GM12891 (cell line): Measurements from ENCODE around the gene PRR36.

Source experiments
- DNase-seq: peaks from one replicate; pipeline ENCODE4 v3.0.0; 2011; ENCODE audit warnings: low spot score; ENCODE audit not compliant: insufficient read length
- FAIRE-seq: peaks from 2 replicates; lab custom pipeline; 2011; peaks lifted over from hg19 to GRCh38; lab: Jason Lieb, UNC
- PAX5 ChIP-seq: IDR thresholded peaks from 2 replicates; pipeline ENCODE4 v1.6.1; 2011; ENCODE audit warnings: low read length, moderate library complexity, mild to moderate bottlenecking; ENCODE audit not compliant: insufficient read depth, severe bottlenecking
- POLR2A ChIP-seq: IDR thresholded peaks from 2 replicates; pipeline ENCODE4 v1.6.1; 2011; ENCODE audit warnings: low read depth, low read length, control low read depth
- POLR2AphosphoS5 ChIP-seq: IDR thresholded peaks from 2 replicates; pipeline ENCODE4 v1.6.1; 2011; ENCODE audit warnings: low read depth, low read length, control low read depth
- POU2F2 ChIP-seq: IDR thresholded peaks from 2 replicates; pipeline ENCODE4 v1.6.1; 2011; ENCODE audit warnings: low read depth, mild to moderate bottlenecking, control low read depth, low read length, moderate library complexity
- SPI1 ChIP-seq: IDR thresholded peaks from 2 replicates; pipeline ENCODE4 v1.6.1; 2011; ENCODE audit warnings: low read depth, low read length, control low read depth
- TAF1 ChIP-seq: IDR thresholded peaks from 2 replicates; pipeline ENCODE4 v1.6.1; 2011; ENCODE audit warnings: low read depth, low read length, control low read depth

Gene PRR36

GRCh38 chr19:7912697-7913564 lies 38.7 kb upstream of the PRR36 start:
- FAIRE-seq (no peak), DNase-seq (no peak)
- TF ChIP-seq POLR2AphosphoS5 (no peak), PAX5 (no peak), POLR2A (no peak; the same call in 1 of the 2 replicates), TAF1 (no peak), SPI1 (no peak), POU2F2 (no peak)

GRCh38 chr19:7912144-7912696 lies 38.0 kb upstream of the PRR36 start:
- DNase-seq (no peak), FAIRE-seq (no peak)
- TF ChIP-seq PAX5: no peak
- no peak for TF ChIP-seq POU2F2
- TF ChIP-seq TAF1: no peak
- TF ChIP-seq POLR2AphosphoS5: no peak
- no peak for TF ChIP-seq POLR2A
- no peak for TF ChIP-seq SPI1

- DNase-seq (no peak), FAIRE-seq (no peak)
- TF ChIP-seq POLR2A: no peak
- no peak for TF ChIP-seq PAX5
- TF ChIP-seq POLR2AphosphoS5: no peak
- no peak for TF ChIP-seq POU2F2
- no peak for TF ChIP-seq SPI1
- no peak for TF ChIP-seq TAF1
These were observed 37.4 kb upstream of the PRR36 start for GRCh38 chr19:7911508-7912143.

GRCh38 chr19:7910321-7911161 lies 36.4 kb upstream of the PRR36 start:
- no peak for TF ChIP-seq PAX5
- no peak for TF ChIP-seq SPI1
- TF ChIP-seq POLR2A: no peak
- TF ChIP-seq POU2F2: no peak
- no peak for TF ChIP-seq TAF1
- TF ChIP-seq POLR2AphosphoS5: no peak
- no peak for DNase-seq
- FAIRE-seq: no peak

- no peak for TF ChIP-seq POLR2A
- no peak for TF ChIP-seq TAF1
- no peak for TF ChIP-seq POLR2AphosphoS5
- TF ChIP-seq SPI1: no peak
- TF ChIP-seq POU2F2: no peak
- TF ChIP-seq PAX5: no peak
- DNase-seq (no peak), FAIRE-seq (no peak)
These were observed 35.4 kb upstream of the PRR36 start for GRCh38 chr19:7909471-7910067.

- DNase-seq: no peak
- TF ChIP-seq POLR2A (no peak), POLR2AphosphoS5 (no peak), SPI1 (no peak), POU2F2 (no peak), TAF1 (no peak), PAX5 (no peak)
- no peak for FAIRE-seq
These were observed 34.7 kb upstream of the PRR36 start for GRCh38 chr19:7908742-7909461.

- TF ChIP-seq PAX5 (no peak), POLR2A (no peak), TAF1 (no peak), POLR2AphosphoS5 (no peak), SPI1 (no peak), POU2F2 (no peak)
- FAIRE-seq (no peak), DNase-seq (no peak)
These were observed 34.0 kb upstream of the PRR36 start for GRCh38 chr19:7908078-7908699.
